Testis (tissue), 3 donors: Measurements from ENCODE around the gene ALG12. TPM values are rescaled to one million over a fixed set of nuclear protein-coding genes. Genes with fewer than 3 reads are reported as not detected.

Source experiments
- DNase-seq: peaks from one replicate; pipeline ENCODE4 v3.0.0-alpha.2; 2019
- H3K27ac ChIP-seq, 2 donors: fragments of 200-600 bp; sonication (generic); one replicate each; pipeline ENCODE4 v1.5.1; 2019
- H3K27me3 ChIP-seq: fragments of 200-600 bp; sonication (generic); one replicate; pipeline ENCODE4 v1.5.1; 2019
- H3K36me3 ChIP-seq: fragments of 200-600 bp; sonication (generic); one replicate; pipeline ENCODE4 v1.5.1; 2017; ENCODE audit warnings: low read depth; ENCODE audit errors: missing control alignments
- H3K4me1 ChIP-seq: fragments of 200-600 bp; sonication (generic); one replicate; pipeline ENCODE4 v1.5.1; 2019
- H3K4me3 ChIP-seq, 2 donors: fragments of 200-600 bp; sonication (generic); one replicate each; pipeline ENCODE4 v1.5.1; 2017 to 2019
- H3K9me3 ChIP-seq: fragments of 200-600 bp; sonication (generic); one replicate; pipeline ENCODE4 v1.5.1; 2017
- POLR2A ChIP-seq: fragments of 450-650 bp; IDR thresholded peaks from one replicate; pipeline ENCODE4 v1.6.1; 2017; ENCODE audit warnings: antibody characterized with exemption, mild to moderate bottlenecking, moderate library complexity
- WGBS, 2 donors: methylation state at CpG; one replicate each; pipeline ENCODE4 v1.1.5; 2018; 5-methylcytosine and 5-hydroxymethylcytosine counted together
- intact Hi-C: fragments of 100-400 bp; cut with DNase I; formaldehyde crosslinking; loops from one replicate; pipeline ENCODE4 v1.15.1; 2023; ENCODE audit warnings: low total_unique reads
- polyA plus RNA-seq: library from polyadenylated mRNA; stranded (reverse); fragments of 350-450 nt; fragmentation: Illumina TruSeq; extraction: RNeasy Lipid Tissue Mini Kit (QIAGEN cat#74804); gene quantifications from one replicate; pipeline ENCODE4 v1.2.3, GENCODE V29; 2014; ENCODE audit warnings: low read depth, low replicate concordance; ENCODE audit not compliant: insufficient read depth
- total RNA-seq, 2 donors: library from RNA; depleted of rRNA; stranded (reverse); fragments of >200 nt; gene quantifications; one replicate each; pipeline ENCODE4 v1.2.3, GENCODE V29; 2016
- TF ChIP-seq, protein P1 (sequence below), 3 experiments: fragments of 450-650 bp in 2 of 3; fragments of 200-600 bp in 1 of 3; sonication (generic) in 1 of 3; IDR thresholded peaks; one replicate each; pipeline ENCODE4 v1.5.1; 2016 to 2019; ENCODE audit warnings: antibody characterized with exemption in 3 of 3, mild to moderate bottlenecking in 2 of 3, moderate library complexity in 1 of 3

The ALG12 gene
- total and polyA plus RNA-seq, 3 donors from 2014 or later, result 10.6 to 18.3 (median 11.9) TPM

DNA sequence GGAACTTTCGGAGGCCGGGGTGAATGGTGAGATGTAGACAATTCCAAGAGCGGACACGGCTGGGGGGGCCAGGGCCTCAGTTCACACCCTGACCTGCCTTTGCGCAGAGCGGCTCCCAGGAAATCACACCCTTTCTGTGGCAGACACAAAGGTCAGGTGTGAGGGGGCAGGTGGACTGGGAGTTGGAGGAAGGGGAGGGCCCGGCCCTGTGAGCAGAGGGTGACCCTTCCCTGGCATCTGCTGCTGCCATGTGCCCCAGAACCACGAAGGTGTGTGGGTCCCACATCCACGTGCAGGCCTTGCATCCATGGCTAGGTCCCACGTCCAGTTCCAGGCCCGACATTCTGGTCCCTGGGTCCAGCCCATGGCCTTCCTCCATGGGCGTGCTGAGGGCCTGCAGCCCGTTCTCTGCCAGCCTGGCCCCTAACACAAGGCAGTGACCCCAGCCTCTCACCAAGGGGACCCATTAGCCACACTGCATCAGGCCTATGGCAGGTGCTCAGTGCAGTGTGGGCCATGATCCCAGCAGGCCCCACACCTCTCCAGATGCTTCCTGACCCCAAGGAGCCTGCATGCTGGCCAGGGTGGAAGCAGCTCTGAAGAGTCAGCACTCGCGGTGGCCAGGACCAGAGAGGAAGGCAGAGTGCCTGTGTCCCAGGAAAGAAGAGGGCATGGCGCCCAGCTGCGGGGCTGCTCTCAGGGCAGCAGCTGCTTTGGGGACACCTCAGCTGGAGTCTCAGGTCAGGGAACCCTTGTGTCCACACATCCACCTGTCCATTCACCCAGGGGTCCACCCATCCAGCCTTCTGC, 23.5 kb upstream of the ALG12 start:
- no peaks in the 10 kb centered on the region for H3K27me3 ChIP-seq
- H3K27ac ChIP-seq, result no peak overlapping the region
- no peaks in the 10 kb centered on the region for H3K9me3 ChIP-seq
- intact Hi-C loops, result no loop called here
- H3K4me3 ChIP-seq, result no peak overlapping the region
- no peaks in the 10 kb centered on the region for H3K36me3 ChIP-seq
- DNase-seq, result no peak
- peaks cover 14% of the 10 kb centered on the region for H3K4me1 ChIP-seq
- 92 to 96% methylated on average over 12 to 17 of the region's 17 CpGs for WGBS, 2 donors
- TF ChIP-seq, protein P1, sequence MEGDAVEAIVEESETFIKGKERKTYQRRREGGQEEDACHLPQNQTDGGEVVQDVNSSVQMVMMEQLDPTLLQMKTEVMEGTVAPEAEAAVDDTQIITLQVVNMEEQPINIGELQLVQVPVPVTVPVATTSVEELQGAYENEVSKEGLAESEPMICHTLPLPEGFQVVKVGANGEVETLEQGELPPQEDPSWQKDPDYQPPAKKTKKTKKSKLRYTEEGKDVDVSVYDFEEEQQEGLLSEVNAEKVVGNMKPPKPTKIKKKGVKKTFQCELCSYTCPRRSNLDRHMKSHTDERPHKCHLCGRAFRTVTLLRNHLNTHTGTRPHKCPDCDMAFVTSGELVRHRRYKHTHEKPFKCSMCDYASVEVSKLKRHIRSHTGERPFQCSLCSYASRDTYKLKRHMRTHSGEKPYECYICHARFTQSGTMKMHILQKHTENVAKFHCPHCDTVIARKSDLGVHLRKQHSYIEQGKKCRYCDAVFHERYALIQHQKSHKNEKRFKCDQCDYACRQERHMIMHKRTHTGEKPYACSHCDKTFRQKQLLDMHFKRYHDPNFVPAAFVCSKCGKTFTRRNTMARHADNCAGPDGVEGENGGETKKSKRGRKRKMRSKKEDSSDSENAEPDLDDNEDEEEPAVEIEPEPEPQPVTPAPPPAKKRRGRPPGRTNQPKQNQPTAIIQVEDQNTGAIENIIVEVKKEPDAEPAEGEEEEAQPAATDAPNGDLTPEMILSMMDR (IDR thresholded peaks at IDR 0.05), result no peak
- no peak for TF ChIP-seq POLR2A

DNA sequence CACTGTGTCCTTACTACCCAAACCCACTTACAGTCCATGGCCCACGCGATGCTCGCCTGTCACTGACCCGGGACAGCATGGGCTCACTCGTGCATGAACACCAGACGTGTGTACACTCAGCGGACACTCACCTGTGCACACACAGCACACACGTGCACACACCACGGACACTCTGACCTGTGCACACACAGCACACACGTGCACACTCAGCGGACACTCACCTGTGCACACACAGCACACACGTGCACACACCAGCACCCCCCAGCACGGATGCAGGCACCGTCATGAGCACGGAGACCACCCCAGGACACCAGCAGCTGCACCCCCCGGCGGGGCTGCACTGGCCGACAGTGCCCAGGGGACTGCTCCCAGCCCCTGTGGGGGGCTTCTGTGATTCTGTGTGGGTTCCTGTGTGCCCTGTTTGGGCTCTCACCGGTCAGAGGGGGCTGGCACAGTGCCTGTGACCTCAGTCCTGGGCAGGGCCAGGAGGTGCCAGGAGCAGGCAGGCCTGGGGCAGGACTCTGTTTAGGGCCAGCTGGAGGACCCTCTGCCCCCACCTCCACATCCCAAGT, 20.4 kb upstream of the ALG12 start:
- WGBS, 2 donors, result 60 to 91% methylated on average over 2 to 19 of the region's 19 CpGs
- TF ChIP-seq POLR2A, result no peak
- no peaks in the 10 kb centered on the region for H3K9me3 ChIP-seq
- no peak for DNase-seq
- H3K4me1 ChIP-seq, result peaks cover 33% of the 10 kb centered on the region
- no peak overlapping the region for H3K4me3 ChIP-seq
- no peak overlapping the region for H3K27ac ChIP-seq
- no peaks in the 10 kb centered on the region for H3K36me3 ChIP-seq
- no peaks in the 10 kb centered on the region for H3K27me3 ChIP-seq
- intact Hi-C loops, result no loop called here

- TF ChIP-seq, protein P1 (IDR thresholded peaks at IDR 0.05), result no peak
- no peak for TF ChIP-seq POLR2A
- no peaks in the 10 kb centered on the region for H3K36me3 ChIP-seq
- intact Hi-C loops, result no loop called here
- no peak for DNase-seq
- H3K27ac ChIP-seq, result peak overlapping the region in 1 of 2 donors; percentile 95
- H3K9me3 ChIP-seq, result no peaks in the 10 kb centered on the region
- H3K27me3 ChIP-seq, result no peaks in the 10 kb centered on the region
- 81 to 87% methylated on average over 14 to 27 of the region's 27 CpGs for WGBS, 2 donors
- H3K4me1 ChIP-seq, result peaks cover 40% of the 10 kb centered on the region
- no peak overlapping the region for H3K4me3 ChIP-seq
These were observed 19.7 kb upstream of the ALG12 start for GRCh38 chr22:49937758-49938564.

DNA sequence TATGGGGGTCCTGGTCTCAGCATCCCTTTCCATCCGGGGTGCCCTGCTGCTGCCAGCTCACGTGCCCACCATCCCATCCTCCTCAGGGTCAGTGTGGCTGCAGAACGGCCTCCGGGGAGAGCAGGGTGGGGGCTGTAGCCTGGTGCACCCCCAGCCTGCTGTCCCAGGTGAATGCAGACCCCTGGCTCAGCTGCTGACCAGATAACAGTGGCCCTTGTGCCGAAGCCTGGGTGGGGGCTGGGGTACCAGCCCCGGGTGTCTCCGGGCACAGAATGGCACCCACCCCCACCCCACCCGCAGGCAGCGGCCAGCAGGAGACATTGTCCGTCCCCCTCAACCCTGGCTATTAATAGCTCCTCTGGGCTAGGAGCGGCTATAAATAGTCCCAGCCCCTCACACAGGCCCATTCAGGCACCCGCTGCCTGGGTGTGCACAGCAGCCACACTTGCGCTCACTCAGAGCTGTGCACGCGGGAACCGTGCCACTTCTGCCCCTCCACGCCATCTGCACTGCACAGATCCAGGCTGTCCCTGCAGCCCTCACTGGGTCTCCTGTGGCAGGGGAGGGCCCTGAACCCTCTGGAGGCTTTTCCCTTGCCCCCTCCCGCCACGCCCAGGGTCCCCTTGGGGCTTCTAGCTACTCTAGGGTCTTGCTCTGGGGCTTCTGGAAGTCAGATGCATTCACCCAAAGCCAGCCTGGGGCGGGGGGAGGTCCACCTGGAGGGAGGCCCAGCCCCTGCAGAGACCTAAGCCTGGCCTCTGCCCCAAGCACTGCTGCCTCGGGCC, 18.9 kb upstream of the ALG12 start:
- H3K36me3 ChIP-seq, result no peaks in the 10 kb centered on the region
- peak overlapping the region; percentile 44 to 95 for H3K27ac ChIP-seq
- DNase-seq, result no peak
- TF ChIP-seq POLR2A, result no peak
- TF ChIP-seq, protein P1 (IDR thresholded peaks at IDR 0.05), result no peak
- no peaks in the 10 kb centered on the region for H3K27me3 ChIP-seq
- intact Hi-C loops, result no loop called here
- WGBS, 2 donors, result 57% methylated on average over 4 to 21 of the region's 21 CpGs
- no peaks in the 10 kb centered on the region for H3K9me3 ChIP-seq
- peaks cover 44% of the 10 kb centered on the region for H3K4me1 ChIP-seq
- no peak overlapping the region for H3K4me3 ChIP-seq
